Vagina (tissue), 2 donors: Measurements from ENCODE around the gene AK9.

ENCODE experiments used
- POLR2A ChIP-seq, 2 donors: fragments of 450-650 bp; IDR thresholded peaks; one replicate each; pipeline ENCODE4 v1.6.1; 2017; ENCODE audit warnings: antibody characterized with exemption in 2 of 2, mild to moderate bottlenecking in 2 of 2, moderate library complexity in 2 of 2
- TF ChIP-seq, protein P1 (sequence below), 3 experiments: fragments of 450-650 bp in 2 of 3; fragments of 200-600 bp in 1 of 3; sonication (generic) in 1 of 3; IDR thresholded peaks; one replicate each; pipeline ENCODE4 v1.5.1; 2017 to 2019; ENCODE audit warnings: antibody characterized with exemption in 3 of 3, mild to moderate bottlenecking in 2 of 3, moderate library complexity in 2 of 3

DNA sequence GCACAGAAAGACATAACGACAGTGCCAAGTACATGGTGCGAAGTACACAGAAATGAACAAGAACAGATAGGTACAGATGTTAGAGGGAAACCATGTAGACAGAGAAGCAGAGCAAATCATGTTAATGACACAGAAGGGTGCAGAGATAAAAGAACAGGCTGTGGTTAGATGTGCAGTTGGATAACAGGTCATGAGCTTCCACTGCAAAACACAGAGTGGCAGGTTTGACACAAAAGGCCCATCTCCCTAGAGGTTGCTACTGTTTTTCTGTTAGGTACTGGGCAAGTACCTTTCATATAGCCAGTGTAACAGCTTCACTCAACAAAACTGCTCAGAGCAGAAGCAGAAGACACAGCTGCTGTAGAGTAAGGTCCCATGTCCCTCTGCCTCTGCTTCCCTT is 84.6 kb downstream of the AK9 start:
- no peak for TF ChIP-seq POLR2A (IDR thresholded peaks at IDR 0.05)
- TF ChIP-seq, protein P1, sequence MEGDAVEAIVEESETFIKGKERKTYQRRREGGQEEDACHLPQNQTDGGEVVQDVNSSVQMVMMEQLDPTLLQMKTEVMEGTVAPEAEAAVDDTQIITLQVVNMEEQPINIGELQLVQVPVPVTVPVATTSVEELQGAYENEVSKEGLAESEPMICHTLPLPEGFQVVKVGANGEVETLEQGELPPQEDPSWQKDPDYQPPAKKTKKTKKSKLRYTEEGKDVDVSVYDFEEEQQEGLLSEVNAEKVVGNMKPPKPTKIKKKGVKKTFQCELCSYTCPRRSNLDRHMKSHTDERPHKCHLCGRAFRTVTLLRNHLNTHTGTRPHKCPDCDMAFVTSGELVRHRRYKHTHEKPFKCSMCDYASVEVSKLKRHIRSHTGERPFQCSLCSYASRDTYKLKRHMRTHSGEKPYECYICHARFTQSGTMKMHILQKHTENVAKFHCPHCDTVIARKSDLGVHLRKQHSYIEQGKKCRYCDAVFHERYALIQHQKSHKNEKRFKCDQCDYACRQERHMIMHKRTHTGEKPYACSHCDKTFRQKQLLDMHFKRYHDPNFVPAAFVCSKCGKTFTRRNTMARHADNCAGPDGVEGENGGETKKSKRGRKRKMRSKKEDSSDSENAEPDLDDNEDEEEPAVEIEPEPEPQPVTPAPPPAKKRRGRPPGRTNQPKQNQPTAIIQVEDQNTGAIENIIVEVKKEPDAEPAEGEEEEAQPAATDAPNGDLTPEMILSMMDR (IDR thresholded peaks at IDR 0.05) = no peak
